ENCODE results near the gene KCND3. TPM values are rescaled to one million over a fixed set of nuclear protein-coding genes. Genes with fewer than 3 reads are reported as not detected.

Gene KCND3
- total and polyA plus RNA-seq, 2 donors from 2014 or later = 1.2 to 12.6 TPM

DNA sequence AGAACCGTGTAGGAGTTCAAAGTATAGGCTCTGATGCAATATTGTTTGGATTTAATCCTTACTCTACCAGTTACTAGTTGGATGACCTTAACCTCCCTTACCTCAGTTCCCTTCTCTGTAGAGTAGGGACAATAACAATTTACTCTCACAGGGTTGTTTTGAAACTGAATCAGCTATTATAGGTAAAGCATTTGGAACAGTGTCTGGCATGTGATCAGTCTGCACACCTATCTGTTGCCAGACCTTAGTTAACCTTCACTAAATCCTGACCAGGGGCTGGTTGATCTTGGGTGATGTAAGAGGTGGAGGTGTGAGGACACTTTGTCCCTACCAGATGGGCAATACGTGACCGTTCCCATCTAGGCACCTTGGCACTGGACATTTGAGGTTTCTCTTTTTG lies 126.9 kb downstream of the KCND3 start:
- no peak for FAIRE-seq
- no peak for DNase-seq
- no peak overlapping the region for H3K9ac ChIP-seq (ENCODE audit: low read length in 3 of 3)
- H3K36me3 ChIP-seq (ENCODE audit: control insufficient read depth in 2 of 3, insufficient read depth in 3 of 3, low read length in 3 of 3) = no peaks in the 10 kb centered on the region
- H3K27me3 ChIP-seq (ENCODE audit: control insufficient read depth, insufficient read depth, low read length) = no peaks in the 10 kb centered on the region
- H3K9me3 ChIP-seq (ENCODE audit: control insufficient read depth in 2 of 3, insufficient read depth in 1 of 3, low read length in 3 of 3) = no peaks in the 10 kb centered on the region
- H3K27ac ChIP-seq (ENCODE audit: low read depth in 2 of 2, low read length in 2 of 2) = no peak overlapping the region
- H3K4me3 ChIP-seq (ENCODE audit: low read length in 3 of 3) = no peak overlapping the region
- TF ChIP-seq, protein P1, sequence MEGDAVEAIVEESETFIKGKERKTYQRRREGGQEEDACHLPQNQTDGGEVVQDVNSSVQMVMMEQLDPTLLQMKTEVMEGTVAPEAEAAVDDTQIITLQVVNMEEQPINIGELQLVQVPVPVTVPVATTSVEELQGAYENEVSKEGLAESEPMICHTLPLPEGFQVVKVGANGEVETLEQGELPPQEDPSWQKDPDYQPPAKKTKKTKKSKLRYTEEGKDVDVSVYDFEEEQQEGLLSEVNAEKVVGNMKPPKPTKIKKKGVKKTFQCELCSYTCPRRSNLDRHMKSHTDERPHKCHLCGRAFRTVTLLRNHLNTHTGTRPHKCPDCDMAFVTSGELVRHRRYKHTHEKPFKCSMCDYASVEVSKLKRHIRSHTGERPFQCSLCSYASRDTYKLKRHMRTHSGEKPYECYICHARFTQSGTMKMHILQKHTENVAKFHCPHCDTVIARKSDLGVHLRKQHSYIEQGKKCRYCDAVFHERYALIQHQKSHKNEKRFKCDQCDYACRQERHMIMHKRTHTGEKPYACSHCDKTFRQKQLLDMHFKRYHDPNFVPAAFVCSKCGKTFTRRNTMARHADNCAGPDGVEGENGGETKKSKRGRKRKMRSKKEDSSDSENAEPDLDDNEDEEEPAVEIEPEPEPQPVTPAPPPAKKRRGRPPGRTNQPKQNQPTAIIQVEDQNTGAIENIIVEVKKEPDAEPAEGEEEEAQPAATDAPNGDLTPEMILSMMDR (IDR thresholded peaks at IDR 0.05; ENCODE audit: borderline replicate concordance, extremely low read depth, insufficient read depth) = no peak
- intact Hi-C loops (cut with DNase I) = no loop called here
- H3K4me1 ChIP-seq (ENCODE audit: control insufficient read depth in 2 of 3, insufficient read depth in 2 of 3, low read depth in 1 of 3, low read length in 3 of 3) = no peaks in the 10 kb centered on the region

DNA sequence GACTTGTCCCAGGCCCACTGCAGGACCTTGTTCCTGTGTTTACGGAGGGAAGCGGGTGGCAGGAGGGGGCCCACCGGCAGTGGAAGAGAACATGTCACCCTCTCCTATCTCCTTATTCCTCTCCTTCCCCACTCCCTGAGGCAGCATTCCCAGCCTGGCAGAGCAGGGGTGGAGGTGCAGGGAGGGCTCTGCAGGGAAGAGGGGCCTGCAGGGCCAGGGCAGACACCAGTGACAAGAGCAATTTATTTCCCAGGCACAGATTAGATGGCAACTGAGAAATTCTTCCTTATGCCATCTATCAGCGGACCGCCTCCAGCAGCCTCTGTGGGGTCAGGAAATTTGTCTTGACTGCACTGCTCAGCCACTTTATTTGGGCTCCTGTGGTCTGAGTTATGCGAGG lies 127.9 kb downstream of the KCND3 start:
- intact Hi-C loops (cut with DNase I) = no loop called here
- TF ChIP-seq, protein P1 (IDR thresholded peaks at IDR 0.05; ENCODE audit: borderline replicate concordance, extremely low read depth, insufficient read depth) = no peak
- no peak overlapping the region for H3K4me3 ChIP-seq (ENCODE audit: low read length in 3 of 3)
- FAIRE-seq (no peak), DNase-seq (no peak)
- no peaks in the 10 kb centered on the region for H3K9me3 ChIP-seq (ENCODE audit: control insufficient read depth in 2 of 3, insufficient read depth in 1 of 3, low read length in 3 of 3)
- no peaks in the 10 kb centered on the region for H3K4me1 ChIP-seq (ENCODE audit: control insufficient read depth in 2 of 3, insufficient read depth in 2 of 3, low read depth in 1 of 3, low read length in 3 of 3)
- H3K9ac ChIP-seq (ENCODE audit: low read length in 3 of 3) = no peak overlapping the region
- H3K36me3 ChIP-seq (ENCODE audit: control insufficient read depth in 2 of 3, insufficient read depth in 3 of 3, low read length in 3 of 3) = no peaks in the 10 kb centered on the region
- H3K27ac ChIP-seq (ENCODE audit: low read depth in 2 of 2, low read length in 2 of 2) = no peak overlapping the region
- no peaks in the 10 kb centered on the region for H3K27me3 ChIP-seq (ENCODE audit: control insufficient read depth, insufficient read depth, low read length)

DNA sequence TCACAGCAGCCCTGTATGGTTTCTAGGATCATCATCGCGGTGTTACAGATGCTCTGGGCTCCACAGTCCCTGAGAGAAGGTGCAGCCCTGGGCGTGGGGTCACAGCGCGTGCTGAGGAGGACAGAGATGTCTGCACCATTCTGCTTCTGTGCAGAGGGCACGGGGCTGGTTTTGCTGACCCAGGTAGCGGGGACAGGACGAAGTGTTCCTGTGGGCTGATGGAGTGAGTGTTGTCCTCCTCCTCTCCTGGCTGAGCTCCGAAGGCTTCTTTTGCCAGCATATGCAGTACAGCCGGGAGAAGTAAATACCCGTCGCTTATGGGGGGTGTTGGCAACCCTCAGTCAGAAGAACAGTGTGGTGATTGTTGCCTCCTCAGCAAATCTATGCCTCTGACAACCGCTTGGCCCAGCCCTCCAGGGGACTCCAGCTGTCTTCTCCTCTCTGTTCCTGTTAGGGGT lies 132.2 kb downstream of the KCND3 start:
- no peaks in the 10 kb centered on the region for H3K4me1 ChIP-seq (ENCODE audit: control insufficient read depth in 2 of 3, insufficient read depth in 2 of 3, low read depth in 1 of 3, low read length in 3 of 3)
- H3K9ac ChIP-seq (ENCODE audit: low read length in 3 of 3) = no peak overlapping the region
- no peak overlapping the region for H3K4me3 ChIP-seq (ENCODE audit: low read length in 3 of 3)
- no peaks in the 10 kb centered on the region for H3K36me3 ChIP-seq (ENCODE audit: control insufficient read depth in 2 of 3, insufficient read depth in 3 of 3, low read length in 3 of 3)
- intact Hi-C loops (cut with DNase I) = no loop called here
- no peak for DNase-seq
- H3K27ac ChIP-seq (ENCODE audit: low read depth in 2 of 2, low read length in 2 of 2) = no peak overlapping the region
- no peaks in the 10 kb centered on the region for H3K9me3 ChIP-seq (ENCODE audit: control insufficient read depth in 2 of 3, insufficient read depth in 1 of 3, low read length in 3 of 3)
- peaks cover 2% of the 10 kb centered on the region for H3K27me3 ChIP-seq (ENCODE audit: control insufficient read depth, insufficient read depth, low read length)
- FAIRE-seq = no peak
- TF ChIP-seq, protein P1 (IDR thresholded peaks at IDR 0.05; ENCODE audit: borderline replicate concordance, extremely low read depth, insufficient read depth) = no peak

Data from kidney (tissue), 14 donors.